H1 (cell line): ENCODE measurements around the gene ARHGEF40. TPM values are rescaled to one million over a fixed set of nuclear protein-coding genes. Genes with fewer than 3 reads are reported as not detected.
A peak's percentile ranks its signal among the peaks of the same experiment; 100 is the strongest.

Experiments
- CTCF ChIA-PET: fragments of 300-600 bp; sonication (Branson Sonifier 250); formaldehyde crosslinking; loops from one replicate; lab custom pipeline; 2021; ENCODE audit not compliant: partially characterized antibody; lab: Charles Lee
- POLR2A ChIA-PET: fragments of 300-600 bp; sonication (Branson Sonifier 250); formaldehyde crosslinking; loops from one replicate; lab custom pipeline; 2021; ENCODE audit warnings: inconsistent platforms; ENCODE audit not compliant: partially characterized antibody; lab: Charles Lee
- DNase-seq, 2 experiments: peaks; one replicate each; pipeline versions ENCODE4 v3.0.0 to v3.0.0-alpha.2; 2010 to 2022; ENCODE audit warnings: low spot score in 2 of 2, low read depth in 1 of 2, mixed read lengths in 1 of 2
- FAIRE-seq: peaks from 2 replicates; lab custom pipeline; 2011; peaks lifted over from hg19 to GRCh38; lab: Jason Lieb, UNC
- H2AFZ ChIP-seq: 2 replicates; pipeline ENCODE4 v1.8.1; 2012; ENCODE audit warnings: low read length, inconsistent platforms
- H2AK5ac ChIP-seq: 2 replicates; pipeline ENCODE4 v1.6.1; 2013; ENCODE audit warnings: low read depth, low read length
- H2BK120ac ChIP-seq: replicated peaks from 2 replicates; pipeline ENCODE3; 2013; ENCODE audit warnings: low read depth, low read length, inconsistent platforms
- H2BK12ac ChIP-seq: 2 replicates; pipeline ENCODE4 v1.6.1; 2013; ENCODE audit warnings: low read depth, low read length
- H2BK15ac ChIP-seq: 2 replicates; pipeline ENCODE4 v1.6.1; 2013; ENCODE audit warnings: low read length
- H2BK20ac ChIP-seq: 2 replicates; pipeline ENCODE4 v1.6.1; 2013; ENCODE audit warnings: low read length
- H2BK5ac ChIP-seq: 2 replicates; pipeline ENCODE4 v1.6.1; 2013; ENCODE audit warnings: low read depth, low read length
- H3K14ac ChIP-seq: 2 replicates; pipeline ENCODE4 v1.6.1; 2013; ENCODE audit warnings: inconsistent platforms; ENCODE audit not compliant: insufficient read length
- H3K18ac ChIP-seq: 2 replicates; pipeline ENCODE4 v1.6.1; 2013; ENCODE audit warnings: low read length; ENCODE audit errors: extremely low read depth
- H3K23ac ChIP-seq: 2 replicates; pipeline ENCODE4 v1.6.1; 2013; ENCODE audit warnings: inconsistent platforms; ENCODE audit not compliant: insufficient read length
- H3K23me2 ChIP-seq: 2 replicates; pipeline ENCODE4 v1.6.1; 2013; ENCODE audit warnings: low read depth, low read length
- H3K27ac ChIP-seq: 2 replicates; pipeline ENCODE4 v1.6.1; 2011; ENCODE audit warnings: low read depth, low read length, inconsistent platforms
- H3K27me3 ChIP-seq, 4 experiments: replicated peaks in 1 of 4; 1 replicate in 1 of 4; 2 replicates in 3 of 4; pipeline versions ENCODE4 v1.6.1 to v1.8.1; 2011 to 2013; ENCODE audit warnings: low read length in 3 of 4, mild to moderate bottlenecking in 3 of 4, inconsistent platforms in 2 of 4, mixed read lengths in 2 of 4, moderate library complexity in 1 of 4; ENCODE audit not compliant: control insufficient read depth in 3 of 4, insufficient read depth in 3 of 4; ENCODE audit errors: extremely low read depth in 1 of 4
- H3K36me3 ChIP-seq, 4 experiments: 2 replicates each; pipeline versions ENCODE4 v1.6.1 to v1.8.1; 2011 to 2013; ENCODE audit warnings: mild to moderate bottlenecking in 4 of 4, low read length in 3 of 4, moderate library complexity in 2 of 4, control low read depth in 1 of 4, inconsistent platforms in 1 of 4; ENCODE audit not compliant: insufficient read depth in 4 of 4, control insufficient read depth in 2 of 4
- H3K4ac ChIP-seq: replicated peaks from 2 replicates; pipeline ENCODE3; 2013; ENCODE audit warnings: low read length, low read depth, mixed read lengths, inconsistent platforms; ENCODE audit not compliant: insufficient read length
- H3K4me1 ChIP-seq, 4 experiments: replicated peaks in 1 of 4; 1 replicate in 1 of 4; 2 replicates in 3 of 4; pipeline versions ENCODE4 v1.6.1 to v1.8.1; 2011 to 2013; ENCODE audit warnings: low read length in 3 of 4, inconsistent platforms in 2 of 4, mixed read lengths in 1 of 4; ENCODE audit not compliant: insufficient read depth in 4 of 4, control insufficient read depth in 3 of 4
- H3K4me2 ChIP-seq, 2 experiments: 2 replicates each; pipeline versions ENCODE4 v1.6.1 to v1.8.1; 2011 to 2013; ENCODE audit warnings: low read depth in 2 of 2, low read length in 2 of 2, control low read depth in 1 of 2, inconsistent platforms in 1 of 2, mild to moderate bottlenecking in 1 of 2; ENCODE audit not compliant: insufficient read depth in 1 of 2
- H3K4me3 ChIP-seq, 4 experiments: fragments of 200-600, 300-600 bp in 1 of 4; sonication (generic), shearing (Covaris generic), sonication (Bioruptor Twin) in 1 of 4; 2 replicates each; pipeline versions ENCODE4 v1.5.1 to v1.8.1; 2011 to 2016; ENCODE audit warnings: low read length in 4 of 4, low read depth in 3 of 4, control low read depth in 2 of 4, inconsistent platforms in 2 of 4, mild to moderate bottlenecking in 2 of 4, mixed read lengths in 1 of 4, moderate library complexity in 1 of 4; ENCODE audit not compliant: insufficient read depth in 2 of 4; ENCODE audit errors: extremely low read depth in 1 of 4
- H3K56ac ChIP-seq: replicated peaks from 2 replicates; pipeline ENCODE3; 2013; ENCODE audit warnings: low read depth, mild to moderate bottlenecking, mixed read lengths, low read length, inconsistent platforms; ENCODE audit not compliant: insufficient read length
- H3K79me1 ChIP-seq: 2 replicates; pipeline ENCODE4 v1.6.1; 2013; ENCODE audit warnings: low read depth, low read length, control low read depth
- H3K79me2 ChIP-seq, 2 experiments: 2 replicates each; pipeline versions ENCODE4 v1.6.1 to v1.8.1; 2012 to 2013; ENCODE audit warnings: low read length in 2 of 2, mild to moderate bottlenecking in 2 of 2, inconsistent platforms in 1 of 2; ENCODE audit not compliant: insufficient read depth in 2 of 2, control insufficient read depth in 1 of 2
- H3K9ac ChIP-seq, 4 experiments: replicated peaks in 1 of 4; 1 replicate in 1 of 4; 2 replicates in 3 of 4; pipeline versions ENCODE4 v1.6.1 to v1.8.1; 2011 to 2013; ENCODE audit warnings: low read depth in 3 of 4, low read length in 3 of 4, control low read depth in 2 of 4, mild to moderate bottlenecking in 2 of 4, moderate library complexity in 2 of 4, inconsistent platforms in 1 of 4; ENCODE audit errors: extremely low read depth in 1 of 4
- H3K9me3 ChIP-seq, 2 experiments: 2 replicates each; pipeline versions ENCODE4 v1.6.1 to v1.8.1; 2012 to 2013; ENCODE audit warnings: mild to moderate bottlenecking in 2 of 2, moderate library complexity in 2 of 2, control low read depth in 1 of 2, inconsistent platforms in 1 of 2, low read depth in 1 of 2, low read length in 1 of 2, mixed read lengths in 1 of 2; ENCODE audit not compliant: insufficient read depth in 2 of 2
- H4K20me1 ChIP-seq, 2 experiments: replicated peaks in 1 of 2; 2 replicates each; pipeline versions ENCODE3 to v1.8.1; 2011 to 2013; ENCODE audit warnings: inconsistent platforms in 2 of 2, low read length in 2 of 2, mild to moderate bottlenecking in 1 of 2; ENCODE audit not compliant: insufficient read depth in 2 of 2, control insufficient read depth in 1 of 2
- H4K5ac ChIP-seq: 2 replicates; pipeline ENCODE4 v1.6.1; 2013; ENCODE audit warnings: low read length, low read depth, mixed read lengths, inconsistent platforms; ENCODE audit not compliant: insufficient read length
- H4K8ac ChIP-seq: 2 replicates; pipeline ENCODE4 v1.8.0; 2013; ENCODE audit warnings: mild to moderate bottlenecking, moderate library complexity, low read length, inconsistent platforms; ENCODE audit not compliant: insufficient read depth; ENCODE audit errors: extremely low read depth
- H4K91ac ChIP-seq: replicated peaks from 2 replicates; pipeline ENCODE3; 2013; ENCODE audit warnings: low read length, mixed read lengths, inconsistent platforms; ENCODE audit not compliant: insufficient read length
- RFX5 ChIP-seq: IDR thresholded peaks from 2 replicates; pipeline ENCODE4 v1.6.1; 2011; ENCODE audit warnings: low read depth, low read length, improper control_type of control experiment, borderline replicate concordance
- WGBS, 2 experiments: shearing (Covaris generic) in 1 of 2; methylation state at CpG; one replicate each; pipeline versions ENCODE4 v1.1.6 to v1.1.7; 2013 to 2015; ENCODE audit warnings: low lambda C conversion rate in 2 of 2, mixed read lengths in 2 of 2, inconsistent platforms in 1 of 2, low coverage in 1 of 2, missing lambda C conversion rate in 1 of 2; ENCODE audit not compliant: insufficient replicate concordance in 2 of 2, insufficient coverage in 1 of 2, insufficient read length in 1 of 2; ENCODE audit errors: extremely low coverage in 1 of 2, missing lambda C conversion rate in 1 of 2; 5-methylcytosine and 5-hydroxymethylcytosine counted together
- polyA plus RNA-seq, 7 experiments: library from polyadenylated mRNA; depleted of rRNA in 3 of 7; stranded (reverse) in 5 of 7; unstranded in 2 of 7; fragments of >200 nt in 5 of 7; fragments of 200-250 nt in 2 of 7; gene quantifications; 1 replicate in 5 of 7; 2 replicates in 1 of 7; 4 replicates in 1 of 7; pipeline versions ENCODE4 v1.2.1 to v1.2.3, GENCODE V29; 2011 to 2013; ENCODE audit warnings: missing spikeins in 2 of 7, mixed read lengths in 2 of 7
- total RNA-seq: library from RNA; stranded (reverse); fragmentation: NEBNext Ultra II Directional; extraction: Animal tissue kit (Norgen Biotek cat#: 25700); gene quantifications from 2 replicates; pipeline ENCODE4 v1.2.1, GENCODE V29; 2021

The ARHGEF40 gene
- total and polyA plus RNA-seq, 2 of the 8 experiments (the other 6 are each of a cell fraction or from before 2014, with no cell fraction given), result 53.1 to 101 TPM

DNA sequence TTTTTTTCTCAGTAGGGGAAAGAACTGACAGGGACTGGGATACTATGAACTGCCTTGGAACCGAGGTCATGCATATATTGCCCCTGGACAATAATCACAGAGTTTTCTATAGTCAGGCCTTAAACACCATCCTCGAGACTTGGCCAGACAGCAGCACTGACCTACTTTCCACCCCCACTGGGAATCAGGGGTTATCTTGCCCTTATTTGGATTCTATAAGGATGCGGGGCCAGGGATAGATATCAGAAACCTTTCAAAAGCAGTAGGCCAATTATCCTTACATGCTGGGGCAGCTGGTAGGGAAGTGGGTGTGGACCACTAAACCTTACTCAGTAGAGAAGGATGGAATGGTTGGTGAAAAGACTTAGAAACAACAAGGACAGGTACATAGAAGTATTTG, 26.3 kb downstream of the ARHGEF40 start:
- H3K27ac ChIP-seq, result no peak overlapping the region
- no peak overlapping the region for H3K18ac ChIP-seq
- peaks cover 12% of the 10 kb centered on the region for H3K23me2 ChIP-seq
- H4K20me1 ChIP-seq, result peaks cover 2 to 3% of the 10 kb centered on the region in 2 experiments
- H3K23ac ChIP-seq, result no peak overlapping the region
- WGBS, 2 experiments, result 80% methylated on average over 3 of the region's 3 CpGs; no CpG with 5 or more reads in 1 of the 2 experiments
- H3K4me3 ChIP-seq, result peak overlapping the region; percentile 1 to 85 (median 36); a peak in 5 of 8 replicates
- peaks cover 4 to 55% of the 10 kb centered on the region in 2 experiments for H3K79me2 ChIP-seq
- no peaks in the 10 kb centered on the region for H3K9me3 ChIP-seq
- no peak overlapping the region for H2BK20ac ChIP-seq
- H3K4me2 ChIP-seq, result peak overlapping the region; percentile 90 to 91
- H2BK12ac ChIP-seq, result no peak overlapping the region
- no peak for DNase-seq
- CTCF ChIA-PET, result interaction anchor here (0.6 to 7.8 kb wide), 12 partner anchors 10 to 116 kb away, joined by 3 to 239 read pairs (median 12); partner anchors contain the start of genes ARHGEF40 and TMEM253
- peaks cover 16 to 35% (median 24%) of the 10 kb centered on the region in 4 experiments for H3K4me1 ChIP-seq
- H2BK15ac ChIP-seq, result no peak overlapping the region
- no peaks in the 10 kb centered on the region for H3K27me3 ChIP-seq
- H3K9ac ChIP-seq, result no peak overlapping the region
- H3K36me3 ChIP-seq, result peaks cover 5 to 16% (median 11%) of the 10 kb centered on the region in 4 experiments; a peak in 7 of 8 replicates
- no peak overlapping the region for H2BK120ac ChIP-seq
- FAIRE-seq, result no peak
- H3K4ac ChIP-seq, result no peak overlapping the region
- no peak overlapping the region for H4K91ac ChIP-seq
- H4K8ac ChIP-seq, result no peak overlapping the region
- no peak overlapping the region for H2AK5ac ChIP-seq
- no peak overlapping the region for H2BK5ac ChIP-seq
- peaks cover 4% of the 10 kb centered on the region for H3K79me1 ChIP-seq
- no peak overlapping the region for H3K14ac ChIP-seq
- POLR2A ChIA-PET, result interaction anchor here (0.9 to 7.8 kb wide), 9 partner anchors 7 to 753 kb away, joined by 3 to 148 read pairs (median 5); partner anchors contain the start of genes ARHGEF40, PARP2, PNP and TMEM253
- no peak overlapping the region for H3K56ac ChIP-seq
- no peak overlapping the region for H4K5ac ChIP-seq
- no peak overlapping the region for H2AFZ ChIP-seq
- no peak for TF ChIP-seq RFX5
